Measurements from ENCODE around the gene B4GALT1. TPM values are rescaled to one million over a fixed set of nuclear protein-coding genes. Genes with fewer than 3 reads are reported as not detected.
A peak's percentile ranks its signal among the peaks of the same experiment; 100 is the strongest.

Gene B4GALT1
- total RNA-seq, 4 donors from 2014 or later: 51.6 to 74.4 (median 65.3) TPM

- whole genome bisulfite sequencing, 2 donors: 44 to 46% methylated on average over 11 of the region's 11 CpGs
- DNase-seq (ENCODE audit: low spot score in 2 of 2): peak in 1 of 2 donors; percentile 37
- Histone ChIP-seq H3K4me3 (peak overlapping the region; percentile 79 to 99 (median 92)), H3K27ac (peak overlapping the region; percentile 92 to 98 (median 97)), H3K36me3 (no peaks in the 10 kb centered on the region), H3K4me1 (peaks cover 6 to 74% (median 63%) of the 10 kb centered on the region in 4 donors), H3K27me3 (no peaks in the 10 kb centered on the region), H3K9me3 (no peaks in the 10 kb centered on the region)
- TF ChIP-seq CTCF (IDR thresholded peaks at IDR 0.05) (no peak), POLR2A (IDR thresholded peaks at IDR 0.05) (peak in 1 of 2 donors; percentile 14), EP300 (IDR thresholded peaks at IDR 0.05) (peak; percentile 14 to 70)
Observed at GRCh38 chr9:33164138-33164809, 2.9 kb downstream of the B4GALT1 start.

GRCh38 chr9:33163433-33164137 lies 3.6 kb downstream of the B4GALT1 start:
- WGBS, 2 donors: 79 to 85% methylated on average over 7 of the region's 8 CpGs
- Histone ChIP-seq H3K36me3 (no peaks in the 10 kb centered on the region), H3K9me3 (no peaks in the 10 kb centered on the region), H3K4me3 (peak overlapping the region in 2 of 4 donors; percentile 87 to 99), H3K27ac (peak overlapping the region; percentile 92 to 98 (median 97)), H3K4me1 (peaks cover 6 to 81% (median 70%) of the 10 kb centered on the region in 4 donors), H3K27me3 (no peaks in the 10 kb centered on the region)
- TF ChIP-seq EP300 (IDR thresholded peaks at IDR 0.05) (no peak), POLR2A (IDR thresholded peaks at IDR 0.05) (no peak), CTCF (IDR thresholded peaks at IDR 0.05) (no peak)
- no peak for DNase-seq (ENCODE audit: low spot score in 2 of 2)

GRCh38 chr9:33162721-33163311 lies 4.3 kb downstream of the B4GALT1 start:
- WGBS, 2 donors: 39 to 47% methylated on average over 9 of the region's 9 CpGs
- peak; percentile 73 to 94 for TF ChIP-seq EP300 (IDR thresholded peaks at IDR 0.05)
- peak in 1 of 2 donors; percentile 30 for TF ChIP-seq POLR2A (IDR thresholded peaks at IDR 0.05)
- TF ChIP-seq CTCF (IDR thresholded peaks at IDR 0.05): no peak
- Histone ChIP-seq H3K27ac (peak overlapping the region; percentile 92 to 98 (median 97)), H3K4me1 (peaks cover 6 to 82% (median 74%) of the 10 kb centered on the region in 4 donors), H3K9me3 (no peaks in the 10 kb centered on the region), H3K36me3 (no peaks in the 10 kb centered on the region), H3K27me3 (no peaks in the 10 kb centered on the region), H3K4me3 (peak overlapping the region in 1 of 4 donors; percentile 87)
- DNase-seq (ENCODE audit: low spot score in 2 of 2): peak; percentile 59 to 80

DNA sequence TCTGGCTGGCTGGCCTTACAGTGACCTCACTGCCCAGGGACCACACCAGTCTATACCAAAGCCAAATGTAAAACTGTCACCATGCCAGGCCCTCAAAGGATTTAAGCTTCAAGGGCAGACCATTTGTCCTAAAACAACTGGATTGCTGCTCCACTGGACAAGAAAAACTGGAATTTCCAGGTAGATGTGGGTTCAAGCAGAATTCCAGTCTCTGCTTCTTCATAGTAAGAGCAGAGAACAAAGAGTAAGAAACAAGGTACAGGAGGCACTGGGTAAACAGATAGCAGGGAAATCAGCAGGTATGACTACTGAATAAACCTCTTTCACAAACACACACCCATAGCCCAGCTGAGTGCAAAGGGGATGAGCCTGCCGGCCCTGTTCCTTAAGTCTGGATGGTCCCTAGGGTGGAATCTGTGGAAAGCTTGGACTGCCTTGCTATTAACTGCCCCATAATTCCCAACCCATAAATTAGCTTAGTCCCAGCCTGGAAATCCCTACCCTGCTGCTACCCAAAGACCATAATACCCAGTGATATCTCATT lies 5.5 kb downstream of the B4GALT1 start:
- WGBS, 2 donors: 23 to 50% methylated on average over 1 of the region's 1 CpG
- H3K27me3 ChIP-seq: no peaks in the 10 kb centered on the region
- no peak overlapping the region for H3K4me3 ChIP-seq
- peak overlapping the region; percentile 92 to 98 (median 97) for H3K27ac ChIP-seq
- no peak for DNase-seq (ENCODE audit: low spot score in 2 of 2)
- H3K36me3 ChIP-seq: no peaks in the 10 kb centered on the region
- H3K9me3 ChIP-seq: no peaks in the 10 kb centered on the region
- peaks cover 6 to 90% (median 74%) of the 10 kb centered on the region in 4 donors for H3K4me1 ChIP-seq
- TF ChIP-seq POLR2A (IDR thresholded peaks at IDR 0.05) (no peak), CTCF (IDR thresholded peaks at IDR 0.05) (no peak), EP300 (IDR thresholded peaks at IDR 0.05) (no peak)
